Mesothelial cell of epicardium (in vitro differentiated cells): ENCODE data around the gene CDH18. TPM values are rescaled to one million over a fixed set of nuclear protein-coding genes. Genes with fewer than 3 reads are reported as not detected.
"Not testable (repeated sequence)": the region's sequence is repeated elsewhere in the genome, so short reads cannot be mapped to it uniquely, and the experiment has no call there.

Experiments
- DNase-seq, 2 experiments: peaks; one replicate each; pipeline ENCODE4 v3.0.0; 2021; ENCODE audit warnings: low spot score in 2 of 2; ENCODE audit not compliant: unreplicated experiment in 2 of 2
- H3K27ac Mint-ChIP-seq: 2 replicates; pipeline ENCODE4 v1.8.0; 2021; ENCODE audit warnings: mixed read lengths
- H3K27me3 Mint-ChIP-seq: 2 replicates; pipeline ENCODE4 v1.8.0; 2021; ENCODE audit warnings: low read depth, mixed read lengths
- H3K36me3 Mint-ChIP-seq: 2 replicates; pipeline ENCODE4 v1.8.0; 2021; ENCODE audit warnings: mixed read lengths
- H3K4me1 Mint-ChIP-seq: 2 replicates; pipeline ENCODE4 v1.8.0; 2021; ENCODE audit warnings: mixed read lengths
- H3K4me3 Mint-ChIP-seq: 2 replicates; pipeline ENCODE4 v1.8.0; 2021; ENCODE audit warnings: mild to moderate bottlenecking, moderate library complexity, mixed read lengths
- H3K9me3 Mint-ChIP-seq: 2 replicates; pipeline ENCODE4 v1.8.0; 2021; ENCODE audit warnings: mixed read lengths
- CTCF ChIP-seq: fragments of 200-600 bp; sonication (generic); IDR thresholded peaks from one replicate; pipeline ENCODE4 v1.5.0; 2021; ENCODE audit warnings: antibody characterized with exemption; ENCODE audit not compliant: unreplicated experiment
- total RNA-seq: library from RNA; stranded (reverse); gene quantifications from 3 replicates; pipeline ENCODE4 v1.2.1, GENCODE V29; 2021

Gene CDH18
- total RNA-seq, 1 donor from 2014 or later, result 2.1 TPM

- H3K4me3 Mint-ChIP-seq, result no peak overlapping the region
- H3K9me3 Mint-ChIP-seq, result peaks cover 46% of the 10 kb centered on the region
- no peaks in the 10 kb centered on the region for H3K27me3 Mint-ChIP-seq
- H3K27ac Mint-ChIP-seq, result no peak overlapping the region
- no peak for TF ChIP-seq CTCF
- peaks cover 5% of the 10 kb centered on the region for H3K36me3 Mint-ChIP-seq
- H3K4me1 Mint-ChIP-seq, result no peaks in the 10 kb centered on the region
- DNase-seq, result no peak
These were observed 152.6 kb downstream of the CDH18 start for GRCh38 chr5:19835442-19835841.

- H3K36me3 Mint-ChIP-seq, H3K4me3 Mint-ChIP-seq, H3K27me3 Mint-ChIP-seq, H3K4me1 Mint-ChIP-seq, DNase-seq, H3K27ac Mint-ChIP-seq, H3K9me3 Mint-ChIP-seq: not testable (repeated sequence)
These were observed 175.3 kb downstream of the CDH18 start for GRCh38 chr5:19812720-19813119.

GRCh38 chr5:19806756-19807155 is 181.2 kb downstream of the CDH18 start:
- no peaks in the 10 kb centered on the region for H3K4me1 Mint-ChIP-seq
- no peak for DNase-seq
- H3K4me3 Mint-ChIP-seq, result no peak overlapping the region
- H3K27ac Mint-ChIP-seq, result no peak overlapping the region
- no peak for TF ChIP-seq CTCF
- no peaks in the 10 kb centered on the region for H3K27me3 Mint-ChIP-seq
- peaks cover 2% of the 10 kb centered on the region for H3K36me3 Mint-ChIP-seq
- peaks cover 3% of the 10 kb centered on the region for H3K9me3 Mint-ChIP-seq

- H3K9me3 Mint-ChIP-seq, result peaks cover 3% of the 10 kb centered on the region
- H3K36me3 Mint-ChIP-seq, result peaks cover 2% of the 10 kb centered on the region
- H3K4me1 Mint-ChIP-seq, result peaks cover 4% of the 10 kb centered on the region
- no peak for TF ChIP-seq CTCF
- no peak overlapping the region for H3K4me3 Mint-ChIP-seq
- no peak for DNase-seq
- no peak overlapping the region for H3K27ac Mint-ChIP-seq
- H3K27me3 Mint-ChIP-seq, result no peaks in the 10 kb centered on the region
These were observed 185.3 kb downstream of the CDH18 start for GRCh38 chr5:19802686-19803085.

GRCh38 chr5:19795218-19795617 is 192.8 kb downstream of the CDH18 start:
- Mint-ChIP-seq H3K4me3 (no peak overlapping the region), H3K4me1 (peaks cover 22% of the 10 kb centered on the region), H3K27me3 (no peaks in the 10 kb centered on the region), H3K9me3 (no peaks in the 10 kb centered on the region), H3K36me3 (no peaks in the 10 kb centered on the region), H3K27ac (no peak overlapping the region)
- no peak for TF ChIP-seq CTCF
- DNase-seq, result no peak

- H3K27ac Mint-ChIP-seq, result peak overlapping the region; percentile 43
- DNase-seq, result no peak
- no peaks in the 10 kb centered on the region for H3K9me3 Mint-ChIP-seq
- no peak for TF ChIP-seq CTCF
- no peak overlapping the region for H3K4me3 Mint-ChIP-seq
- H3K36me3 Mint-ChIP-seq, result no peaks in the 10 kb centered on the region
- H3K4me1 Mint-ChIP-seq, result peaks cover 19% of the 10 kb centered on the region
- no peaks in the 10 kb centered on the region for H3K27me3 Mint-ChIP-seq
These were observed 197.1 kb downstream of the CDH18 start for GRCh38 chr5:19790829-19791466.
